Stimulated activated naive B cell treated with anti-CD40 and anti-IgM and Interleukin-4, amounts not matched to agents 10 μg/mL and 1 μg/mL and 100 μg/mL, for 72 hours (primary cell): Measurements from ENCODE around the gene OR51A4.

Experiments used
- ATAC-seq, 2 donors: fragments of 150-1000 bp; cut with Tn5 transposase; replicated peaks; 2 replicates each; pipeline ENCODE4 v1.10.0; 2021; ENCODE audit warnings: moderate library complexity in 1 of 2
- DNase-seq: peaks from one replicate; pipeline ENCODE4 v3.0.0; 2021
- H3K27ac Mint-ChIP-seq: one replicate; pipeline ENCODE4 v1.8.0; 2022; ENCODE audit warnings: mild to moderate bottlenecking, mixed read lengths
- H3K27me3 Mint-ChIP-seq, 2 donors: one replicate each; pipeline ENCODE4 v1.8.0; 2022; ENCODE audit warnings: mixed read lengths in 2 of 2
- H3K36me3 Mint-ChIP-seq, 2 donors: one replicate each; pipeline ENCODE4 v1.8.0; 2022; ENCODE audit warnings: mixed read lengths in 2 of 2, mild to moderate bottlenecking in 1 of 2
- H3K4me1 Mint-ChIP-seq, 2 donors: one replicate each; pipeline ENCODE4 v1.8.0; 2022; ENCODE audit warnings: mixed read lengths in 2 of 2, mild to moderate bottlenecking in 1 of 2
- H3K4me3 Mint-ChIP-seq, 2 donors: one replicate each; pipeline ENCODE4 v1.8.0; 2022; ENCODE audit warnings: mild to moderate bottlenecking in 2 of 2, mixed read lengths in 2 of 2, moderate library complexity in 1 of 2
- H3K9me3 Mint-ChIP-seq, 2 donors: one replicate each; pipeline ENCODE4 v1.8.0; 2022; ENCODE audit warnings: mixed read lengths in 2 of 2, mild to moderate bottlenecking in 1 of 2

OR51A4 gene

DNA sequence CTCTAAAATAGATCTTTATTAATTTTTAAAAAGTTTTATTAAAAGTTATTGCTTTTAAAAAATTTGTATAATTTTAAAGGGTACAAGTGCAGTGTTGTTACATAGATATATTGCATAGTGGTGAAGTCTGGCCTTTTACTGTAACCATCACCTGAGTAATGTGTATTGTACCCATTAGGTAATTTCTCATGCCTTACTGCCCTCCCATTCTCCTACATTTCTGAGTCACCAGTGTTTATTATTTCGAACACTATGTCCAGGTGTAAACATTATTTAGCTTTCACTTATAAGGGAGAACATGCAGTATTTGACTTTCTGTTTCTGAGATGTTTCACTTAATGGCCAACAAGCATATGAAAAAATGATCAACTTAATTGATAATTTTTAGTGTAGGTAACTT, 25.6 kb downstream of the OR51A4 start:
- H3K9me3 Mint-ChIP-seq: no peaks in the 10 kb centered on the region
- H3K4me3 Mint-ChIP-seq: no peak overlapping the region
- H3K36me3 Mint-ChIP-seq: no peaks in the 10 kb centered on the region
- DNase-seq (no peak), ATAC-seq (no peak)
- H3K27ac Mint-ChIP-seq: no peak overlapping the region
- peaks cover 8 to 19% of the 10 kb centered on the region in 2 donors for H3K27me3 Mint-ChIP-seq
- no peaks in the 10 kb centered on the region for H3K4me1 Mint-ChIP-seq

DNA sequence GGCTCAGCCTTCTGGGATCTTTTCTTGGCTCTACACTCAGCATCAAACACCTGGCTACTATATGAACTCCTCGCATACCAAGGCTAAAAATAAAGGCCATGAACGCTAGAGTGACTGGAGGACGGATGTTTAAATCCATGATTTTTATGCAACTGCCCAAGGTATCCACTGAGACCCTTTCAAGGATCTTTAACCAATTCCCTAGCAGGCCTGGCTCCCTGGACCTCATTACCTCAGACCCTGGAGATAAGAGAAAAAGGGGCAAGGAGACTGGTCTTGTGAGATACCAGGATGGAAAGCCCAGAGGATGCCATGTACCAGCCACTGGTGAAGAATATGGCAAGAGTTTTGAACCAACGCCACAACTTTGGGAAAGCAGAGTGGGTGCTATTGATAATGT, 28.2 kb downstream of the OR51A4 start, which contains the start of gene OR51G2:
OR51G2 (minus strand) TSS at position 101 of the 400 bp plus-strand sequence. CDS start 3,687 bp downstream, outside the sequence.
- DNase-seq (no peak), ATAC-seq (no peak)
- no peaks in the 10 kb centered on the region for H3K9me3 Mint-ChIP-seq
- H3K27ac Mint-ChIP-seq: no peak within 1 kb of the TSS
- peaks cover 8 to 11% of the 10 kb centered on the region in 2 donors for H3K27me3 Mint-ChIP-seq
- no peaks in the 10 kb centered on the region for H3K36me3 Mint-ChIP-seq
- no peaks in the 10 kb centered on the region for H3K4me1 Mint-ChIP-seq
- H3K4me3 Mint-ChIP-seq: no peak within 1 kb of the TSS

GRCh38 chr11:4916581-4916980, 30.8 kb downstream of the OR51A4 start:
- Mint-ChIP-seq H3K9me3 (peaks cover 0 to 2% of the 10 kb centered on the region in 2 donors), H3K4me3 (no peak overlapping the region), H3K36me3 (no peaks in the 10 kb centered on the region), H3K4me1 (peaks cover 3 to 13% of the 10 kb centered on the region in 2 donors), H3K27me3 (no peaks in the 10 kb centered on the region), H3K27ac (no peak overlapping the region)
- DNase-seq: no peak
- ATAC-seq: no peak

- ATAC-seq (peak; percentile 54 to 81), DNase-seq (no peak)
- Mint-ChIP-seq H3K9me3 (peaks cover 0 to 3% of the 10 kb centered on the region in 2 donors), H3K4me1 (peaks cover 4 to 12% of the 10 kb centered on the region in 2 donors), H3K36me3 (no peaks in the 10 kb centered on the region), H3K27me3 (no peaks in the 10 kb centered on the region), H3K27ac (no peak within 1 kb of the TSS), H3K4me3 (no peak within 1 kb of the TSS)
Observed at GRCh38 chr11:4903484-4903883, 43.9 kb downstream of the OR51A4 start, which contains the start of gene OR51A7. TSS of gene OR51A7 (plus strand) at chr11:4903783. CDS start at chr11:4907370, 3,587 bp downstream.
